ENCODE data around the gene MEIKIN.
"Not testable (repeated sequence)": the region's sequence is repeated elsewhere in the genome, so short reads cannot be mapped to it uniquely, and the experiment has no call there.

- not testable (repeated sequence) for TF ChIP-seq SIX4 (CRISPR knock-in tag; IDR thresholded peaks at IDR 0.05); ZFP41 (CRISPR knock-in tag; IDR thresholded peaks at IDR 0.05; ENCODE audit: borderline replicate concordance); REPIN1 (CRISPR knock-in tag; IDR thresholded peaks at IDR 0.05; ENCODE audit: borderline replicate concordance, low read depth); CTCF (CRISPR knock-in tag; IDR thresholded peaks at IDR 0.05); ZNF280D (CRISPR knock-in tag; IDR thresholded peaks at IDR 0.05); ZNF766 (CRISPR knock-in tag; IDR thresholded peaks at IDR 0.05; ENCODE audit: borderline replicate concordance)
- TF ChIP-seq, protein P1, sequence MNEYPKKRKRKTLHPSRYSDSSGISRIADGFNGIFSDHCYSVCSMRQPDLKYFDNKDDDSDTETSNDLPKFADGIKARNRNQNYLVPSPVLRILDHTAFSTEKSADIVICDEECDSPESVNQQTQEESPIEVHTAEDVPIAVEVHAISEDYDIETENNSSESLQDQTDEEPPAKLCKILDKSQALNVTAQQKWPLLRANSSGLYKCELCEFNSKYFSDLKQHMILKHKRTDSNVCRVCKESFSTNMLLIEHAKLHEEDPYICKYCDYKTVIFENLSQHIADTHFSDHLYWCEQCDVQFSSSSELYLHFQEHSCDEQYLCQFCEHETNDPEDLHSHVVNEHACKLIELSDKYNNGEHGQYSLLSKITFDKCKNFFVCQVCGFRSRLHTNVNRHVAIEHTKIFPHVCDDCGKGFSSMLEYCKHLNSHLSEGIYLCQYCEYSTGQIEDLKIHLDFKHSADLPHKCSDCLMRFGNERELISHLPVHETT (CRISPR knock-in tag; conservative IDR thresholded peaks at IDR 0.05): not testable (repeated sequence)
- TF ChIP-seq, protein P2, sequence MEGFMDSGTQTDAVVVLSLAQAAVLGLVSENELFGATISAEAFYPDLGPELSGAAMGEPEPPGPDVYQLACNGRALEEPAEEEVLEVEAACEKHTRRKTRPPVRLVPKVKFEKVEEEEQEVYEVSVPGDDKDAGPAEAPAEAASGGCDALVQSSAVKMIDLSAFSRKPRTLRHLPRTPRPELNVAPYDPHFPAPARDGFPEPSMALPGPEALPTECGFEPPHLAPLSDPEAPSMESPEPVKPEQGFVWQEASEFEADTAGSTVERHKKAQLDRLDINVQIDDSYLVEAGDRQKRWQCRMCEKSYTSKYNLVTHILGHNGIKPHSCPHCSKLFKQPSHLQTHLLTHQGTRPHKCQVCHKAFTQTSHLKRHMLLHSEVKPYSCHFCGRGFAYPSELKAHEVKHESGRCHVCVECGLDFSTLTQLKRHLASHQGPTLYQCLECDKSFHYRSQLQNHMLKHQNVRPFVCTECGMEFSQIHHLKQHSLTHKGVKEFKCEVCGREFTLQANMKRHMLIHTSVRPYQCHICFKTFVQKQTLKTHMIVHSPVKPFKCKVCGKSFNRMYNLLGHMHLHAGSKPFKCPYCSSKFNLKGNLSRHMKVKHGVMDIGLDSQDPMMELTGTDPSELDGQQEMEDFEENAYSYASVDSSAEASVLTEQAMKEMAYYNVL (CRISPR knock-in tag; IDR thresholded peaks at IDR 0.05; ENCODE audit: borderline replicate concordance): not testable (repeated sequence)
These were observed 43.2 kb downstream of the MEIKIN start for GRCh38 chr5:131902266-131902665.
